ENCODE measurements around the gene GRIN3A. TPM values are rescaled to one million over a fixed set of nuclear protein-coding genes. Genes with fewer than 3 reads are reported as not detected.

The GRIN3A gene
- total RNA-seq, 1 experiment from 2014 or later: not detected

DNA sequence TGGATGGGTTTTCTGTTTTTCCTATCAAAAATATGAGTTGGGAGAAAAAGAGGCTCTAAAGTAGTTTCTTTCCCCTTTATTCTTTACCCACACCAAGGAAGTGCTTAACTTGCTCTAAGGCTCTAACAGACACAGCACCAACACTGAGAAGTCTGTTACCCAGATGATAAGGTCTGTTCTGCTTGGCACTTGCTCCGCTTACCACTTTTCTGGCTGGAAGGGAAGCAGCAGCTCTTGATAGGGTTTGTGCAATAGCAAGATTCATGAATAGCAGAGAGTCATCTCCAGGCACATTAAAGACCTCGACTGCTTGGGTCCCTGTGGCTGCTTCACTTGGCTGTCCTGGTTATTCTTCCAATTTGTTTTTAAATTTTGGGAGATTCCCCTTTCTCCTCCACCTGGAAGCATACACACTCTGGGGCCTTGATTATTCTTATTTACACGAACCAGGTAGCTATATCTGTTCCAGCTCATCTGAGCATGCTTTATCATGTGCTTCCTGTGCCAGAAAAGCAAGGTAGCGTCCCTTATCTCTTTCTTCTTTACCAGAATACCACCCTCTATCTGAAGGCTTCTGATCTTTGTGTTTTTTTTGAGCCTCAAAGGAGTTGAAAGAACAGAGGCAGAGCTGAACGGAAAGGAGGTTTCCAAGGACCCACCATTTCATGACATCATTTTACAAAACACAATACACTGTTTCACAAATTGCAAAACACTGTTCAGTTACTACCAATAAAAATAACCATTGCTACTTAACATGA is 168.5 kb downstream of the GRIN3A start:
- H3K9me3 ChIP-seq: no peaks in the 10 kb centered on the region
- ChIA-PET POLR2A (no interaction called here), CTCF (no interaction called here)
- no peaks in the 10 kb centered on the region for H3K27me3 ChIP-seq (replicated peaks; ENCODE audit: control insufficient read depth, insufficient read depth, low read length)
- intact Hi-C loops (cut with micrococcal nuclease; ENCODE audit: unreplicated experiment): no loop called here
- H3K27ac Mint-ChIP-seq (ENCODE audit: unreplicated experiment): no peak overlapping the region
- H3K4me1 ChIP-seq: 0 out of 2 replicates have a peak, but pooled peaks cover 5% of the 10 kb centered on the region
- BruUV-seq (replicated peaks): no TSS peak
- H3K36me3 ChIP-seq (ENCODE audit: control insufficient read depth, insufficient read depth, low read length): no peaks in the 10 kb centered on the region
- DNase-seq: no peak
- TF ChIP-seq, protein P1, sequence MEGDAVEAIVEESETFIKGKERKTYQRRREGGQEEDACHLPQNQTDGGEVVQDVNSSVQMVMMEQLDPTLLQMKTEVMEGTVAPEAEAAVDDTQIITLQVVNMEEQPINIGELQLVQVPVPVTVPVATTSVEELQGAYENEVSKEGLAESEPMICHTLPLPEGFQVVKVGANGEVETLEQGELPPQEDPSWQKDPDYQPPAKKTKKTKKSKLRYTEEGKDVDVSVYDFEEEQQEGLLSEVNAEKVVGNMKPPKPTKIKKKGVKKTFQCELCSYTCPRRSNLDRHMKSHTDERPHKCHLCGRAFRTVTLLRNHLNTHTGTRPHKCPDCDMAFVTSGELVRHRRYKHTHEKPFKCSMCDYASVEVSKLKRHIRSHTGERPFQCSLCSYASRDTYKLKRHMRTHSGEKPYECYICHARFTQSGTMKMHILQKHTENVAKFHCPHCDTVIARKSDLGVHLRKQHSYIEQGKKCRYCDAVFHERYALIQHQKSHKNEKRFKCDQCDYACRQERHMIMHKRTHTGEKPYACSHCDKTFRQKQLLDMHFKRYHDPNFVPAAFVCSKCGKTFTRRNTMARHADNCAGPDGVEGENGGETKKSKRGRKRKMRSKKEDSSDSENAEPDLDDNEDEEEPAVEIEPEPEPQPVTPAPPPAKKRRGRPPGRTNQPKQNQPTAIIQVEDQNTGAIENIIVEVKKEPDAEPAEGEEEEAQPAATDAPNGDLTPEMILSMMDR (IDR thresholded peaks at IDR 0.05; ENCODE audit: insufficient read depth in 1 of 2, low read depth in 1 of 2, low read length in 1 of 2, severe bottlenecking in 1 of 2, unreplicated experiment in 1 of 2): no peak
- no peak overlapping the region for H3K4me3 Mint-ChIP-seq (ENCODE audit: unreplicated experiment)
- H3K36me3 Mint-ChIP-seq (ENCODE audit: insufficient read depth, unreplicated experiment): no peaks in the 10 kb centered on the region
- peaks cover under 1% of the 10 kb centered on the region for H3K4me1 Mint-ChIP-seq (ENCODE audit: low read depth, unreplicated experiment)
- H3K27me3 Mint-ChIP-seq (ENCODE audit: insufficient read depth, unreplicated experiment): no peaks in the 10 kb centered on the region
- no peak overlapping the region for H3K4me3 ChIP-seq (ENCODE audit: low read depth, low read length)
- H3K9me3 Mint-ChIP-seq (ENCODE audit: unreplicated experiment): no peaks in the 10 kb centered on the region

DNA sequence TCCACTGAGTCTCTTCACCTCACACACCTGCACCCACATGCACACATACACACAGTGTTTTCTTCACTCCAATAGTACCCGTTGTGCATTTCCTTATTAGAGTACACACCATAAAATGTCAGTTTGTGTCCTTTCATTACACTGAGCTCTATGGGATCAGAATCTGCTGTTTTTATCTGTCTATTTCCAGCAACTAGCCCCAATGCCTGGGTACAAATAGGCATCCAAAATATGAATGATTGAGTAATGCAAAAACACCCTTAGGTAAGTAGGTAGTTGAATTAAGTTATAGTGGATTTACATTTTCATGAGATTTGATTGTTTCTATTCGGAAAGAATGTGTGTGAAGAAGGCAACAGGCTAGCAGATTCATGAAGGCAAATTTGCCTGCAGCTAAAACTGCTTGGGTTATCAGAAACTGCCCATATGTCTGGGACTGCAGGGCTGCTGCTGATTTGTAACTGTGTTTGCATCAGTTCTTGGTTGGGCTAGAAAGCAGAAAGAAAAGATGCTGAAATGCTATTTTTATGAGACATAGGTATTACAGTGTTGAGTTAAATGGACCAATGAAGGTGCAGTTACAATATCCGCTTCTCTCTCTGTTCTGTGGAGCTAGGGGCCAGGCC is 170.6 kb downstream of the GRIN3A start:
- TF ChIP-seq, protein P1 (IDR thresholded peaks at IDR 0.05; ENCODE audit: insufficient read depth in 1 of 2, low read depth in 1 of 2, low read length in 1 of 2, severe bottlenecking in 1 of 2, unreplicated experiment in 1 of 2): no peak
- POLR2A ChIA-PET: no interaction called here
- intact Hi-C loops (cut with micrococcal nuclease; ENCODE audit: unreplicated experiment): loop anchor here (1.0 kb wide), 1 partner anchor 109 kb away; no protein-coding TSS in a partner anchor

DNA sequence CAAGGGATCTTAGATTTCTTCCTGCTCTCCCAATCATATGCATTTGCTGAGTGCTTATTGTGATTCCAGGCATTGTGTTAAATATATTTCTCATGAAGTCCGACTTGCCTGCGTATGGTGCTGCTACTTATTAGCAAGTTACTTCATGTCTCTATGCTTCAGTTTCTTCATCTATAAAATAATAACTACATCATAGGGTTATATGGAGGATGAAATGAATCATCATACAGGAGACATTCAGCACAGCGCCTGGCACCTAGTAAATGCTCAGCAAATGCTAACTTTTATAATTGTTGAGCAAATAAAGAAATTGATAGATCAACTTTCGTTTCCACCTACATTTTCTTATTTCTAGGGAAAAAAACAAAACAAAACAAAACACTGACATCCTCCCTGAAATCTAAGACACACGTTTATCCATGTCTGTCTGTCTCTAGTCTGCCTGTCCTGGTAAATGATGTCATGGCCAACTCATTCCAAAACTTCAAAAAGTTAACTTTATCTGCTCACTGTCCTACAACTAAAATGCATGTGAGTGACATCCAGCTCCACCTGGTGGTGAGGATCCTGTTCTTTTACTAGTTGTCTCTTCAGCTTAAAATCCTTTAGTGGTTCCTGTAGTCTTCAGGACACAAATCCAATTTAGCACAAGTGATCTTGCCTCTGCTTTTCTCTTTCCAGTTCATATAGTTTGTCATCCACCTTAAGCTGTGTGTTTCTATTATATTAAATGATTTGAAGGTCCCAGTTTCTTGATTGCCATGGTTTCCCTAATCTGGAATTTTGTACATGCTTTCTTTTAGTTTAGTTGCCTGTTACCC is 171.3 kb downstream of the GRIN3A start:
- no TSS peak for BruUV-seq (replicated peaks)
- no peak overlapping the region for H3K4me3 ChIP-seq (ENCODE audit: low read depth, low read length)
- CTCF ChIA-PET: interaction anchor here (0.6 to 1.6 kb wide), 8 partner anchors 15 to 255 kb away, joined by 3 to 14 read pairs (median 3); partner anchors contain the start of gene RNF20
- Mint-ChIP-seq H3K4me3 (ENCODE audit: unreplicated experiment) (no peak overlapping the region), H3K4me1 (ENCODE audit: low read depth, unreplicated experiment) (no peaks in the 10 kb centered on the region), H3K27ac (ENCODE audit: unreplicated experiment) (no peak overlapping the region), H3K36me3 (ENCODE audit: insufficient read depth, unreplicated experiment) (peaks cover 12% of the 10 kb centered on the region), H3K27me3 (ENCODE audit: insufficient read depth, unreplicated experiment) (no peaks in the 10 kb centered on the region), H3K9me3 (ENCODE audit: unreplicated experiment) (no peaks in the 10 kb centered on the region)
- TF ChIP-seq, protein P1 (IDR thresholded peaks at IDR 0.05; ENCODE audit: insufficient read depth in 1 of 2, low read depth in 1 of 2, low read length in 1 of 2, severe bottlenecking in 1 of 2, unreplicated experiment in 1 of 2): peak; percentile 50 to 60
- no peaks in the 10 kb centered on the region for H3K27me3 ChIP-seq (replicated peaks; ENCODE audit: control insufficient read depth, insufficient read depth, low read length)
- peak in 1 of 2 experiments; percentile 44 for DNase-seq
- intact Hi-C loops (cut with micrococcal nuclease; ENCODE audit: unreplicated experiment): loop anchor here (1.0 kb wide), 1 partner anchor 108 kb away; no protein-coding TSS in a partner anchor
- H3K36me3 ChIP-seq (ENCODE audit: control insufficient read depth, insufficient read depth, low read length): peaks cover 2% of the 10 kb centered on the region; the same call in 1 of the 2 replicates
- H3K9me3 ChIP-seq: no peaks in the 10 kb centered on the region
- POLR2A ChIA-PET: no interaction called here
- H3K4me1 ChIP-seq: 0 out of 2 replicates have a peak, but pooled peaks cover 5% of the 10 kb centered on the region

More for the DNA sequence above, 170.6 kb downstream of the GRIN3A start:
- 0 out of 2 replicates have a peak, but pooled peaks cover 5% of the 10 kb centered on the region for H3K4me1 ChIP-seq
- Mint-ChIP-seq H3K9me3 (ENCODE audit: unreplicated experiment) (no peaks in the 10 kb centered on the region), H3K36me3 (ENCODE audit: insufficient read depth, unreplicated experiment) (peaks cover 12% of the 10 kb centered on the region), H3K27ac (ENCODE audit: unreplicated experiment) (no peak overlapping the region), H3K4me3 (ENCODE audit: unreplicated experiment) (no peak overlapping the region), H3K27me3 (ENCODE audit: insufficient read depth, unreplicated experiment) (no peaks in the 10 kb centered on the region), H3K4me1 (ENCODE audit: low read depth, unreplicated experiment) (no peaks in the 10 kb centered on the region)
- no peaks in the 10 kb centered on the region for H3K27me3 ChIP-seq (replicated peaks; ENCODE audit: control insufficient read depth, insufficient read depth, low read length)
- no TSS peak for BruUV-seq (replicated peaks)
- DNase-seq: no peak
- CTCF ChIA-PET: interaction anchor here (0.7 to 1.6 kb wide), 5 partner anchors 33 to 202 kb away, joined by 3 to 14 read pairs (median 3); partner anchors contain the start of gene RNF20
- H3K4me3 ChIP-seq (ENCODE audit: low read depth, low read length): no peak overlapping the region
- H3K36me3 ChIP-seq (ENCODE audit: control insufficient read depth, insufficient read depth, low read length): peaks cover 2% of the 10 kb centered on the region; the same call in 1 of the 2 replicates
- no peaks in the 10 kb centered on the region for H3K9me3 ChIP-seq

All from Caco-2 (cell line).